Gastroesophageal sphincter (tissue), 3 donors: ENCODE data around the gene SMPD2.

ENCODE experiments used
- CTCF ChIP-seq, 4 experiments: fragments of 200-600 bp in 2 of 4; fragments of 450-650 bp in 2 of 4; sonication (generic) in 1 of 4; IDR thresholded peaks; one replicate each; pipeline ENCODE4 v1.5.1; 2017 to 2019; ENCODE audit warnings: antibody characterized with exemption in 4 of 4, mild to moderate bottlenecking in 2 of 4, moderate library complexity in 2 of 4
- EP300 ChIP-seq: sonication (generic); formaldehyde crosslinking; IDR thresholded peaks from one replicate; pipeline ENCODE4 v1.6.1; 2017; ENCODE audit warnings: antibody characterized with exemption, mild to moderate bottlenecking
- POLR2A ChIP-seq, 2 donors: fragments of 450-650 bp; IDR thresholded peaks; one replicate each; pipeline ENCODE4 v1.6.1; 2017; ENCODE audit warnings: antibody characterized with exemption in 2 of 2, mild to moderate bottlenecking in 2 of 2, moderate library complexity in 1 of 2
- POLR2AphosphoS5 ChIP-seq: sonication (generic); formaldehyde crosslinking; IDR thresholded peaks from one replicate; pipeline ENCODE4 v1.6.1; 2017; ENCODE audit warnings: antibody characterized with exemption

GRCh38 chr6:109393886-109394281 lies 46.6 kb upstream of the SMPD2 start:
- TF ChIP-seq EP300 (no peak), CTCF (IDR thresholded peaks at IDR 0.05) (no peak), POLR2AphosphoS5 (no peak), POLR2A (IDR thresholded peaks at IDR 0.05) (no peak)
